Left cardiac atrium (tissue), 4 donors: ENCODE data around the gene LASP1. TPM values are rescaled to one million over a fixed set of nuclear protein-coding genes. Genes with fewer than 3 reads are reported as not detected.
A peak's percentile ranks its signal among the peaks of the same experiment; 100 is the strongest.
"Not testable (repeated sequence)": the region's sequence is repeated elsewhere in the genome, so short reads cannot be mapped to it uniquely, and the experiment has no call there.

Experiments used
- ATAC-seq, 2 donors: fragments of 200-7000 bp; cut with Tn5 transposase; one replicate each; pipeline ENCODE4 v1.9.1; 2020; ENCODE audit warnings: mild to moderate bottlenecking in 2 of 2, moderate library complexity in 2 of 2
- DNase-seq: peaks from one replicate; pipeline ENCODE4 v3.0.0-alpha.2; 2020
- intact Hi-C, 2 donors: fragments of 100-400 bp; cut with DNase I; formaldehyde crosslinking; loops; one replicate each; pipeline versions ENCODE4 v1.14.1 to v1.15.1; 2022 to 2023
- total RNA-seq, 2 donors: library from RNA; stranded (reverse); fragmentation: NEBNext Ultra II Directional; extraction: Animal tissue kit (Norgen Biotek cat#: 25700); gene quantifications; one replicate each; pipeline ENCODE4 v1.2.1, GENCODE V29; 2021
- donor health status: DM: no; HTN: yes; CAD: no.
- donor health status: DM: no; HTN: yes; CAD: no; lungs with severe emphysema.
- donor health status: DM: yes; HTN: yes; CAD: no.
- donor health status: Dilated cardiomyopathy.

Gene LASP1
- total RNA-seq, 2 donors from 2014 or later, result 51.8 to 55.0 TPM

- no peak for DNase-seq
- intact Hi-C loops, result no loop called here
- no peak for ATAC-seq
Observed at GRCh38 chr17:38899421-38899820, 29.6 kb downstream of the LASP1 start.

- intact Hi-C loops, result loop anchor here in 1 of 2 donors (2.0 kb wide), 1 partner anchor 20 kb away; no protein-coding TSS in a partner anchor
- DNase-seq (peak; percentile 64), ATAC-seq (peak; percentile 76 to 86)
Observed at GRCh38 chr17:38900978-38901656, 31.3 kb downstream of the LASP1 start.

GRCh38 chr17:38903404-38903803 is 33.5 kb downstream of the LASP1 start:
- ATAC-seq (no peak), DNase-seq (no peak)
- intact Hi-C loops, result no loop called here

GRCh38 chr17:38904892-38905291 is 35.0 kb downstream of the LASP1 start:
- intact Hi-C loops, result loop anchor here (5.0 kb wide), 2 partner anchors 33 to 38 kb away; partner anchors contain the start of gene LASP1 (in 1 of the 2)
- ATAC-seq, result no peak
- no peak for DNase-seq

GRCh38 chr17:38905375-38905774 is 35.5 kb downstream of the LASP1 start:
- DNase-seq (no peak), ATAC-seq (no peak)
- intact Hi-C loops, result loop anchor here (5.0 kb wide), 2 partner anchors 33 to 38 kb away; partner anchors contain the start of gene LASP1 (in 1 of the 2)

- ATAC-seq, result peak in 1 of 2 donors; percentile 4
- intact Hi-C loops, result loop anchor here (5.0 kb wide), 2 partner anchors 34 to 39 kb away; partner anchors contain the start of gene LASP1 (in 1 of the 2)
- peak; percentile 14 for DNase-seq
Observed at GRCh38 chr17:38906460-38907228, 36.8 kb downstream of the LASP1 start.

- DNase-seq (no peak), ATAC-seq (peak in 1 of 2 donors; percentile 8)
- intact Hi-C loops, result loop anchor here (5.0 kb wide), 2 partner anchors 36 to 41 kb away; partner anchors contain the start of gene LASP1 (in 1 of the 2)
Observed at GRCh38 chr17:38907930-38908675, 38.2 kb downstream of the LASP1 start.

GRCh38 chr17:38908676-38909181 is 38.9 kb downstream of the LASP1 start:
- peak; percentile 54 for DNase-seq
- intact Hi-C loops, result loop anchor here (5.0 kb wide), 2 partner anchors 36 to 41 kb away; partner anchors contain the start of gene LASP1 (in 1 of the 2)
- ATAC-seq, result peak; percentile 9 to 20

GRCh38 chr17:38910325-38910724 is 40.5 kb downstream of the LASP1 start:
- no peak for ATAC-seq
- intact Hi-C loops, result no loop called here
- no peak for DNase-seq

- intact Hi-C loops, result no loop called here
- ATAC-seq, result no peak
- DNase-seq, result no peak
Observed at GRCh38 chr17:38911081-38911730, 41.3 kb downstream of the LASP1 start.

- intact Hi-C loops, DNase-seq, ATAC-seq: not testable (repeated sequence)
Observed at GRCh38 chr17:38911731-38912081, 41.8 kb downstream of the LASP1 start.

- peak; percentile 44 to 72 for ATAC-seq
- peak; percentile 70 for DNase-seq
Observed at GRCh38 chr17:38912221-38912813, 42.5 kb downstream of the LASP1 start.

GRCh38 chr17:38914741-38915638 is 45.1 kb downstream of the LASP1 start:
- intact Hi-C loops, result no loop called here
- no peak for ATAC-seq
- no peak for DNase-seq

More at GRCh38 chr17:38912221-38912813, 42.5 kb downstream of the LASP1 start:
- intact Hi-C loops, result no loop called here

- intact Hi-C loops, result no loop called here
- no peak for DNase-seq
- ATAC-seq, result no peak
Observed at GRCh38 chr17:38915639-38915995, 45.8 kb downstream of the LASP1 start.

GRCh38 chr17:38916771-38917170 is 46.9 kb downstream of the LASP1 start:
- DNase-seq (no peak), ATAC-seq (no peak)
- intact Hi-C loops, result no loop called here

GRCh38 chr17:38917259-38917658 is 47.4 kb downstream of the LASP1 start:
- ATAC-seq (no peak), DNase-seq (no peak)
- intact Hi-C loops, result no loop called here

GRCh38 chr17:38918129-38918913 is 48.5 kb downstream of the LASP1 start:
- ATAC-seq (no peak), DNase-seq (no peak)
- intact Hi-C loops, result no loop called here
